Neural cell (in vitro differentiated cells): Measurements from ENCODE around the gene MEX3D. TPM values are rescaled to one million over a fixed set of nuclear protein-coding genes. Genes with fewer than 3 reads are reported as not detected.

ENCODE experiments used
- H2AFZ ChIP-seq: fragments of 200-600, 300-800 bp; sonication (generic), shearing (Covaris generic); 2 replicates; pipeline ENCODE4 v1.6.0; 2014; ENCODE audit warnings: low read depth, mild to moderate bottlenecking, antibody characterized with exemption, low read length, moderate library complexity
- H3F3A ChIP-seq: fragments of 200-600 bp; shearing (Covaris generic); 2 replicates; pipeline ENCODE4 v1.6.1; 2016; ENCODE audit warnings: mild to moderate bottlenecking, moderate library complexity, mixed read lengths, antibody characterized with exemption, low read length; ENCODE audit not compliant: insufficient read depth, poor library complexity, severe bottlenecking
- H3K27ac ChIP-seq: fragments of 200-600, 300-800 bp; sonication (generic), shearing (Covaris generic); 2 replicates; pipeline ENCODE4 v1.5.1; 2014; ENCODE audit warnings: mild to moderate bottlenecking, low read length, moderate library complexity
- H3K27me3 ChIP-seq: fragments of 300-800, 200-600 bp; sonication (generic), shearing (Covaris generic); 2 replicates; pipeline ENCODE4 v1.6.0; 2014; ENCODE audit warnings: mild to moderate bottlenecking, low read depth, low read length, moderate library complexity; ENCODE audit not compliant: insufficient read depth
- H3K36me3 ChIP-seq: fragments of 300-800, 200-600 bp; sonication (generic), shearing (Covaris generic); 2 replicates; pipeline ENCODE4 v1.5.1; 2014; ENCODE audit warnings: mild to moderate bottlenecking, antibody characterized with exemption, low read length, moderate library complexity; ENCODE audit not compliant: insufficient read depth
- H3K4me2 ChIP-seq: fragments of 300-800, 200-600 bp; sonication (generic), shearing (Covaris generic); 2 replicates; pipeline ENCODE4 v1.6.0; 2014; ENCODE audit warnings: mild to moderate bottlenecking, low read length
- H3K4me3 ChIP-seq: fragments of 300-800, 200-600 bp; sonication (generic), shearing (Covaris generic); 2 replicates; pipeline ENCODE4 v1.5.1; 2014; ENCODE audit warnings: mild to moderate bottlenecking, low read length, moderate library complexity
- H3K79me2 ChIP-seq: fragments of 200-600 bp; shearing (Covaris generic); replicated peaks from 2 replicates; pipeline ENCODE4 v1.6.0; 2014; ENCODE audit warnings: mild to moderate bottlenecking, low read length, moderate library complexity; ENCODE audit not compliant: insufficient read depth
- H3K9ac ChIP-seq: fragments of 300-800, 200-600 bp; sonication (generic), shearing (Covaris generic); 2 replicates; pipeline ENCODE4 v1.6.1; 2016; ENCODE audit warnings: mild to moderate bottlenecking, low read length, mixed read lengths
- H3K9me2 ChIP-seq: fragments of 200-600 bp; shearing (Covaris generic); 2 replicates; pipeline ENCODE4 v1.6.1; 2016; ENCODE audit warnings: mild to moderate bottlenecking, low read length, mixed read lengths; ENCODE audit not compliant: insufficient read depth
- H3K9me3 ChIP-seq: fragments of 200-600, 300-800 bp; sonication (generic), shearing (Covaris generic); 2 replicates; pipeline ENCODE4 v1.6.1; 2016; ENCODE audit warnings: mild to moderate bottlenecking, mixed run types, low read length, moderate library complexity, mixed read lengths
- H4K20me1 ChIP-seq: fragments of 200-600 bp; shearing (Covaris generic); 2 replicates; pipeline ENCODE4 v1.6.1; 2016; ENCODE audit warnings: mild to moderate bottlenecking, mixed run types; ENCODE audit not compliant: insufficient read depth
- EP300 ChIP-seq: fragments of 450-650 bp; conservative IDR thresholded peaks from 2 replicates; pipeline ENCODE4 v1.6.1; 2014; ENCODE audit warnings: antibody characterized with exemption, mild to moderate bottlenecking, moderate library complexity; ENCODE audit not compliant: poor library complexity, severe bottlenecking
- MXI1 ChIP-seq: fragments of 450-650 bp; conservative IDR thresholded peaks from 2 replicates; pipeline ENCODE4 v1.6.1; 2014; ENCODE audit warnings: antibody characterized with exemption, mild to moderate bottlenecking; ENCODE audit not compliant: poor library complexity, severe bottlenecking
- POLR2AphosphoS5 ChIP-seq: IDR thresholded peaks from 2 replicates; pipeline ENCODE4 v1.6.1; 2012
- RAD21 ChIP-seq: fragments of 450-650 bp; conservative IDR thresholded peaks from 2 replicates; pipeline ENCODE4 v1.6.1; 2014; ENCODE audit warnings: antibody characterized with exemption, mild to moderate bottlenecking, moderate library complexity
- SMC3 ChIP-seq: fragments of 450-650 bp; conservative IDR thresholded peaks from 2 replicates; pipeline ENCODE4 v1.6.1; 2014; ENCODE audit warnings: antibody characterized with exemption, mild to moderate bottlenecking, moderate library complexity; ENCODE audit not compliant: poor library complexity
- polyA minus RNA-seq: library from RNA; depleted of rRNA, polyadenylated mRNA; stranded (reverse); fragments of >200 nt; gene quantifications from 2 replicates; pipeline ENCODE4 v1.2.3, GENCODE V29; 2014
- polyA plus RNA-seq: library from polyadenylated mRNA; depleted of rRNA; stranded (reverse); fragments of >200 nt; gene quantifications from 2 replicates; pipeline ENCODE4 v1.2.3, GENCODE V29; 2014
- TF ChIP-seq, protein P1 (sequence below): IDR thresholded peaks from 2 replicates; pipeline ENCODE4 v1.6.1; 2012; ENCODE audit warnings: borderline replicate concordance
- TF ChIP-seq, protein P2 (sequence below): fragments of 450-650 bp; IDR thresholded peaks from 2 replicates; pipeline ENCODE4 v1.5.1; 2014; ENCODE audit warnings: antibody characterized with exemption, mild to moderate bottlenecking, moderate library complexity; ENCODE audit not compliant: poor library complexity, severe bottlenecking

The MEX3D gene
- polyA plus RNA-seq (18.4 and 20.8 TPM in 2 replicates), polyA minus RNA-seq (67.0 and 98.6 TPM in 2 replicates)

DNA sequence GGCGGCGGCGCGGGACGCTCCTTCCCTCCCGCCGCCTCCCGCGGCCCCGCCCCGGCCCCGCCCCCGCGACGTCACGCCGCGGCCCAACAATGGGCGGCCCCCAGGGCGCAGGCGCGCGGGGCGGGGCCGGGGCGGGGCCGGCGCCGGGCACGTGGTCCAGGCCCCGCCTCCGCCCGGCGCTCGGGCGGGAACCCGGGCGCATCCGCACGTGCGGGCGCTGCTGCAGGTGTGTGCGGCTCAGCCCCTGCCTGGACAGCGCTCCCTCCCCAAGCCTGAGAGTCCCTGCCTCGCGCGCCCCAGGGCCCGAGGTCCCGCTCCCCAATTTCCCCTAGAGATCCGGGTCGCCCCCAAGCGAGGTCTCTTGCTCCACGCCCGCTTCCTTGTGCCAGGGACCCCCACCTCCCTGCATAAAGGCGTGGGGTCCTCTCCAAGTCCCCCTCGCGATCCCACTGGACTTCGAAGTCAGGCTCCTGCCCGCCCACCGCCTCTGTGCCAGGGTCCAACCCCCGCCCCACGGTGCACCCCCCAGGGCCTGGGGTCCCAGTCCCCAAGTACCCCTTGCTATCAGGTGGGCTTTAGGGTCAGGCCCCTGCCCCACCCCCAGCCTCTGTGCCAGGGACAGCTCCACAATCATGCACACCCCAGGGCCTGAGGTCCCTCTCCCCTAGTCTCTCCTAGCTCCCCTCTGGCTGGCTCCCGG is at the start of gene MEX3D:
MEX3D (minus strand) TSS at position 6 of the 700 bp plus-strand sequence. CDS start 267 bp downstream, outside the sequence.
- Histone ChIP-seq H3K36me3 (no peaks in the 10 kb centered on the region), H3K9me2 (no peaks in the 10 kb centered on the region), H3K9ac (peak within 1 kb of the TSS; percentile 99), H2AFZ (no peak within 1 kb of the TSS), H3K4me3 (peak within 1 kb of the TSS; percentile 97), H4K20me1 (peaks cover 13% of the 10 kb centered on the region), H3K79me2 (peaks cover 43% of the 10 kb centered on the region), H3K4me2 (no peak within 1 kb of the TSS), H3F3A (no peaks in the 10 kb centered on the region), H3K9me3 (no peaks in the 10 kb centered on the region), H3K27me3 (no peaks in the 10 kb centered on the region), H3K27ac (peak within 1 kb of the TSS; percentile 97)
- TF ChIP-seq MXI1 (peak; percentile 91), POLR2AphosphoS5 (no peak)

DNA sequence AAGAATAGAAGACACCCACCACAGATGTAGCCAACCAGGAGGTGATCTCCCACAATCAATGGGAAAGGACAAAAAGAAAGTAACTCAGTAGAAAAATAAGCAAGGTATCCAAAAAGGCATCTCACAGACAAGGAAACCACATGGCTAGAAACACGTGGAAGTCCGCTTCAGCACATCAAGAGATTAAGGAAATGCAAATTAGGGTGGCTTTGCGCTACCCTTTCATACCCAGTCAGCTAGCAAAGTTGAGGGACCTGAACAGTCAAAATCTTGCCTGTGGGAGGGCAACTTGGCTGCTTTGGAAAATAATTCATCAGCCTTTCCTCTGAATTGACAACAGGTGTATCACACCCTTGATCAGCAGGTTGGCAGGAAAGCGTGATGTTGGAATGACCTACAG is 48.8 kb upstream of the MEX3D start:
- H4K20me1 ChIP-seq = no peaks in the 10 kb centered on the region
- no peaks in the 10 kb centered on the region for H3F3A ChIP-seq
- H2AFZ ChIP-seq = no peak overlapping the region
- H3K36me3 ChIP-seq = peaks cover 11% of the 10 kb centered on the region
- H3K9me2 ChIP-seq = no peaks in the 10 kb centered on the region
- H3K4me3 ChIP-seq = no peak overlapping the region
- H3K4me2 ChIP-seq = no peak overlapping the region
- no peaks in the 10 kb centered on the region for H3K79me2 ChIP-seq
- no peaks in the 10 kb centered on the region for H3K27me3 ChIP-seq
- H3K9ac ChIP-seq = no peak overlapping the region
- no peak overlapping the region for H3K27ac ChIP-seq
- no peak for TF ChIP-seq EP300
- TF ChIP-seq RAD21 = no peak
- H3K9me3 ChIP-seq = no peaks in the 10 kb centered on the region

DNA sequence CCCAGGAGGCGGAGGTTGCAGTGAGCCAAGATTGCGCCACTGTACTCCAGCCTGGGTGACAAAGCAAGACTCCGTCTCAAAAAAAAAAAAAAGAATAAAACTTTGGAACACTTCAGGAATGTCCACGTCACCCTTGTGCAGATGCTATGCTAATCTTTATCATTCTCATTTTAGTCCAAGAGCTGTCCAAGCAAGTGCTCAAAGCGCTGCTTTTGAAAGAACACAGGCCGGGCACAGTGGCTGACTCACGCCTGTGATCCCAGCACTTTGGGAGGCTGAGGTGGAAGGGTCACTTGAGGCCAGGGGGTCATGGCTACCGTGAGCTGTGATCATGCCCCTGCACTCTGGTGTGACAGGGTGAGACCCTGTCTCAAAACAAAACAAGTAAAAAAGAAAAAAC is 48.3 kb upstream of the MEX3D start:
- Histone ChIP-seq H3K4me2 (no peak overlapping the region), H4K20me1 (no peaks in the 10 kb centered on the region), H2AFZ (no peak overlapping the region), H3K27me3 (no peaks in the 10 kb centered on the region), H3K4me3 (no peak overlapping the region), H3F3A (no peaks in the 10 kb centered on the region), H3K9me2 (no peaks in the 10 kb centered on the region), H3K79me2 (no peaks in the 10 kb centered on the region), H3K9ac (no peak overlapping the region), H3K36me3 (peaks cover 11% of the 10 kb centered on the region), H3K9me3 (no peaks in the 10 kb centered on the region), H3K27ac (no peak overlapping the region)
- TF ChIP-seq EP300 (no peak), SMC3 (no peak)
- TF ChIP-seq, protein P1, sequence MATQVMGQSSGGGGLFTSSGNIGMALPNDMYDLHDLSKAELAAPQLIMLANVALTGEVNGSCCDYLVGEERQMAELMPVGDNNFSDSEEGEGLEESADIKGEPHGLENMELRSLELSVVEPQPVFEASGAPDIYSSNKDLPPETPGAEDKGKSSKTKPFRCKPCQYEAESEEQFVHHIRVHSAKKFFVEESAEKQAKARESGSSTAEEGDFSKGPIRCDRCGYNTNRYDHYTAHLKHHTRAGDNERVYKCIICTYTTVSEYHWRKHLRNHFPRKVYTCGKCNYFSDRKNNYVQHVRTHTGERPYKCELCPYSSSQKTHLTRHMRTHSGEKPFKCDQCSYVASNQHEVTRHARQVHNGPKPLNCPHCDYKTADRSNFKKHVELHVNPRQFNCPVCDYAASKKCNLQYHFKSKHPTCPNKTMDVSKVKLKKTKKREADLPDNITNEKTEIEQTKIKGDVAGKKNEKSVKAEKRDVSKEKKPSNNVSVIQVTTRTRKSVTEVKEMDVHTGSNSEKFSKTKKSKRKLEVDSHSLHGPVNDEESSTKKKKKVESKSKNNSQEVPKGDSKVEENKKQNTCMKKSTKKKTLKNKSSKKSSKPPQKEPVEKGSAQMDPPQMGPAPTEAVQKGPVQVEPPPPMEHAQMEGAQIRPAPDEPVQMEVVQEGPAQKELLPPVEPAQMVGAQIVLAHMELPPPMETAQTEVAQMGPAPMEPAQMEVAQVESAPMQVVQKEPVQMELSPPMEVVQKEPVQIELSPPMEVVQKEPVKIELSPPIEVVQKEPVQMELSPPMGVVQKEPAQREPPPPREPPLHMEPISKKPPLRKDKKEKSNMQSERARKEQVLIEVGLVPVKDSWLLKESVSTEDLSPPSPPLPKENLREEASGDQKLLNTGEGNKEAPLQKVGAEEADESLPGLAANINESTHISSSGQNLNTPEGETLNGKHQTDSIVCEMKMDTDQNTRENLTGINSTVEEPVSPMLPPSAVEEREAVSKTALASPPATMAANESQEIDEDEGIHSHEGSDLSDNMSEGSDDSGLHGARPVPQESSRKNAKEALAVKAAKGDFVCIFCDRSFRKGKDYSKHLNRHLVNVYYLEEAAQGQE = no peak
- TF ChIP-seq, protein P2, sequence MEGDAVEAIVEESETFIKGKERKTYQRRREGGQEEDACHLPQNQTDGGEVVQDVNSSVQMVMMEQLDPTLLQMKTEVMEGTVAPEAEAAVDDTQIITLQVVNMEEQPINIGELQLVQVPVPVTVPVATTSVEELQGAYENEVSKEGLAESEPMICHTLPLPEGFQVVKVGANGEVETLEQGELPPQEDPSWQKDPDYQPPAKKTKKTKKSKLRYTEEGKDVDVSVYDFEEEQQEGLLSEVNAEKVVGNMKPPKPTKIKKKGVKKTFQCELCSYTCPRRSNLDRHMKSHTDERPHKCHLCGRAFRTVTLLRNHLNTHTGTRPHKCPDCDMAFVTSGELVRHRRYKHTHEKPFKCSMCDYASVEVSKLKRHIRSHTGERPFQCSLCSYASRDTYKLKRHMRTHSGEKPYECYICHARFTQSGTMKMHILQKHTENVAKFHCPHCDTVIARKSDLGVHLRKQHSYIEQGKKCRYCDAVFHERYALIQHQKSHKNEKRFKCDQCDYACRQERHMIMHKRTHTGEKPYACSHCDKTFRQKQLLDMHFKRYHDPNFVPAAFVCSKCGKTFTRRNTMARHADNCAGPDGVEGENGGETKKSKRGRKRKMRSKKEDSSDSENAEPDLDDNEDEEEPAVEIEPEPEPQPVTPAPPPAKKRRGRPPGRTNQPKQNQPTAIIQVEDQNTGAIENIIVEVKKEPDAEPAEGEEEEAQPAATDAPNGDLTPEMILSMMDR = no peak
